Stimulated activated CD4-positive, alpha-beta T cell treated with anti-CD3 and anti-CD28 coated beads, Interleukin-12 subunit alpha, Interleukin-12 subunit beta, amount 100 ng/mL, for 48 hours (primary cell): ENCODE measurements around the gene SGCG.
"Not testable (repeated sequence)": the region's sequence is repeated elsewhere in the genome, so short reads cannot be mapped to it uniquely, and the experiment has no call there.

Experiments used
- DNase-seq, 3 donors: peaks; one replicate each; pipeline ENCODE4 v3.0.0-alpha.2; 2020; ENCODE audit warnings: low read depth in 2 of 3, low spot score in 1 of 3

SGCG gene, protein sequence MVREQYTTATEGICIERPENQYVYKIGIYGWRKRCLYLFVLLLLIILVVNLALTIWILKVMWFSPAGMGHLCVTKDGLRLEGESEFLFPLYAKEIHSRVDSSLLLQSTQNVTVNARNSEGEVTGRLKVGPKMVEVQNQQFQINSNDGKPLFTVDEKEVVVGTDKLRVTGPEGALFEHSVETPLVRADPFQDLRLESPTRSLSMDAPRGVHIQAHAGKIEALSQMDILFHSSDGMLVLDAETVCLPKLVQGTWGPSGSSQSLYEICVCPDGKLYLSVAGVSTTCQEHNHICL

DNA sequence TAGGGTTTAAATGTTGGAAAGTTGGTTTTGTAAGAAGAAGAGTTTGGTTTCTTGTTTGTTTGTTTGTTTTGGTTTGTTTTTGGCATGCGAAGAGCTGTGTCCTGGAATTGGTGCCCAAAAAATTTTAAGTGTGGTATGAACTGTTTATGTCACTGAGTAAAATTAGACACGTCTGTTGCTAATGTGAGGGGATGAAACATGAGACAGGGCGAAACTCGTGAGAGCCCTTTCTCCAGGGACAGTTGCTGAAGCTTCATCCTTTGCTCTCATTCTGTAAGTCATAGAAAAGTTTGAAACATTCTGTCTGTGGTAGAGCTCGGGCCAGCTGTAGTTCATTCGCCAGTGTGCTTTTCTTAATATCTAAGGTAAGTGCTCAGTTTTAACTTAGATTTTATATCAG lies at the start of gene SGCG:
Gene SGCG (plus strand): TSS at position 269 of the 400 bp plus-strand sequence. CDS start 22,716 bp downstream, outside the sequence.
- no peak for DNase-seq

GRCh38 chr13:23134542-23134941 lies 46.2 kb upstream of the SGCG start:
- no peak for DNase-seq

- no peak for DNase-seq
Observed at GRCh38 chr13:23140492-23140891, 40.3 kb upstream of the SGCG start.

GRCh38 chr13:23141964-23142363 lies 38.8 kb upstream of the SGCG start:
- no peak for DNase-seq

GRCh38 chr13:23142607-23143006 lies 38.2 kb upstream of the SGCG start:
- DNase-seq = not testable (repeated sequence)

DNA sequence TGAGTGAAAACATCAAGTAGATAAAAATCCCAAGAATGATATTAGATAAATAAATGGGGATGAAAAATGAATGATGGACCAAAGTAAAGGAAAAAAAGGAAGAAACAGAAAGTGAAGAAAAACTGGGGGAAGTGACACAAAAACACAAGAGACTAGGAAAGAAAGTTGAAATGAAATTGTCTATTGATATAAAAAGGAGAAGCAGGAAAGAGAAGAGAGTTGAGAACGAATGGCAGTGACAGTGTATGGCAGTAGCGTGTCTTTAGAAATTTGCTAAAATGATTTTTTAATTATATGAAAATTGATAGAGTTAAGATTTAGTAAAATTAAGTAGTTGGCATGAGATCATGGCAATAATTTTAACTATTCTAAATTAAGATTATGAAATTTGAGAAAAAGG lies 36.3 kb upstream of the SGCG start:
- no peak for DNase-seq

DNA sequence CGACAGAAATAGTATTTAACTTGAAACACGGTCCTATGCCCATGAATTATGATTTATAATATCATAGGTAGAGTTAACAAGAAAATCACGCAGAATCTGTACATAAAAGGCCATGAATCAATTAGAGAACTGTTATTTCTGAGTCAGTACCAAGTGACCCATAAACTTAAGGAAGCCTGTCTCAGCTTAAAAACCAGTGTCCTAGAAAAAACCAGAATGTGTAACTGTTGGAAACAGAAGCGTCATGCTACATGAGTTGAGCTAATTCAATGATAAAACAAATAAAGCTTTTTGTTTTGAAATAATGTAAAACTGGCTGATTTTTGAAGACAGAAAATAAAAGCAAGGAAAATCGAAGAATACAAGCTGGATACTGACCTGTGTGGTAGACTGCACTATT lies 34.8 kb upstream of the SGCG start:
- no peak for DNase-seq

GRCh38 chr13:23146811-23147625 lies 33.8 kb upstream of the SGCG start:
- no peak for DNase-seq

DNA sequence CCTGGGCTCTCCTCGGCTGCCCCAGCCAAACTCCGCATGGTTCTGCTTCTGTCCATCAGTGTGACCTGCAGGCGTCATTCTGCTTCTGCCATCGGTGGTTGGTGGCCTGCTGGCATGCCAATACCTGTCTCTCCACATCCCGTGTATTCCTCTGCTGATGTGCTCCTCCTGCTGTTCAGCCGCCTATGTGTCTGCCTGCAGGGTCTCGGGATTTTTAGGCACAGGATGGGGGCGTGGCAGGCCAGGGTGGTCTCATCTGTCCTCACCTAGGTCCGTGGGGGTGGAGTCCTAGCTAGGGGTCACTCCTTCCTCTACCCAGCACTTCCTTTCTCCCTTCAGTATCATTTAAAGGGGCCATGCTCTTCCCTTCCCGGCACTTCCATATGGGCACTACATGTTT lies 33.0 kb upstream of the SGCG start:
- no peak for DNase-seq

GRCh38 chr13:23157781-23158180 lies 23.0 kb upstream of the SGCG start:
- DNase-seq = no peak

GRCh38 chr13:23159205-23159759 lies 21.5 kb upstream of the SGCG start:
- peak; percentile 3 to 14 (median 8) for DNase-seq

DNA sequence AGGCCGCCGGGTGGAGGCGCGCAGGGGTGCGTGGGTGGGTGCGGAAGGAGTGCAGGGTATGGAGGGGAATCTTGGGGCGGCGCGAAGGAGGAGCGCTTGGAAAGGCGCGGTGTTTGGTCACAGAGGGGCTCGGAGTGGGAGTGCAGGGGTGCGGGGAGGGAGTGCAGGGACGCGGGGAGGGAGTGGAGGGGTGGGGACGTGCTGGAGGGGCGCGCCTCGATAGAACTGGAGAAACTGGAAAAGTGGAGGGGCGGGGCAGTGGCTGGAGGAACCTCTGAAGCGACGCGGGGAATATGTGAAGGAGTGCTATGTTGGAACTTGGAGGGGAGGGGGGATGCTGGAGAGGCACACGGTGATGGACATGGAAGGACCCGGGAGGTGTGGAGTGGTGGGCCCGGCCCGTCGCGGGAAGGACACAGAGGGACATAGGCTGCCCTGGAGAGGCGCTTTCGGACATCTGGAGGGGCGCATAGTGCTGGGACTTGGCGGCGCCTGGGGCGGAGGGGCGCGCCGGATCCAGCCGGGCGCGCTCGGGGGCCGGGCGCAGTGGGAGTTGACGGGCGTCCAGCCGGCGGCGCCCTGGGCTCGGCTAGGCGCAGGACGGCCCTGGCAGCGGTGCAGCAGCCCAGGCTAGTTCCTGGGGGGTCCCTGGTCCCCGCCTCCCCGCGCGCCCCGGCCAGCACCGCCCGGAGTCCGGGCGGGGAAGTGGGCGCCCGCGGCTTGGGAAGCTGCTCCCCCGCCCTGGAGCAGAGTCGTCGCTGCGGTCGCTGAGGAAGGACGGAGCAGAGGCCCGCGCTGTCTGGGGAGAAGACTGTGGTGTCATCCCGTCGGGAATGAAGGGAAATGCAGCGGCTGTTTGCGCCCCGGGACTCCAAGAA lies 20.8 kb upstream of the SGCG start:
- DNase-seq = no peak

DNA sequence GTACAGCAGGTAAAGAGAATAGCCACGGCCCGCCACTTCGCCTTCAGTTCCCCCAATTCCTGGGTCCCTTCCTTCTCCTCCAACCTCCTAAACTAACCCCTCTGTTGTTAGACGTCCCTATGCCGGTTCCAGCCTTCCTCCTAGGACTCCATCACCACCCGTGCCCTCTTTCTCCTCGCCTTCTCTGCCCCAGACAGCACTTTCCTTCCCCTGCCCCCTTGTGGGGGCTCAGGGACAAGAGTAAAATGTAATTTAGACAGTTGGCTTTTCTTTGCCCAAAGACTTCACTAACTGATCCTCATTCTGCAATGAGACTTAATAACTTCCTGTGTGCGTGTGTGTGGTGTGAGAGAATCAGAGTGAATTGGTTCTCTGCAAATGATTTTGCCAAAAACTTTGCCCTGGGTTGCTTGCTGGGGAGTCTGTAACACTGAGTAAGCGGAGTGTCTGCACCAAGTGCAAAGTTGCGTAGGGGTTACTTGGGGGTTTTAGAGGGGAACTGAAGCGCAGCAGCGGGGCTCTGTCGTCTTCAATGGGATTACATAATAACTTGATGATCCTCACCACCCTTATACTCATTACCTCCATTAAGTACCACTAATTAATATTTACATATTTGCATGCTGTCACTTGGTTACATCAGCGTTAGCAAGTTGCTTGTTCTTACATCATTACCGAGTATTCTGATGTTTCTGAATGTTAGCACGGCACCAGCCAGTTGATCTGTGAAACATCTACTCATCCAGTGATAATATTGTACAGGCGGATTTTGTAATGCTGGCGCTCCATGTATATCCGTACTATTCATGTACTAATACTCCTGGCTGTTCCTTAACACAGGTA lies 19.9 kb upstream of the SGCG start:
- DNase-seq = no peak

- no peak for DNase-seq
Observed at GRCh38 chr13:23161481-23161825, 19.3 kb upstream of the SGCG start.

DNA sequence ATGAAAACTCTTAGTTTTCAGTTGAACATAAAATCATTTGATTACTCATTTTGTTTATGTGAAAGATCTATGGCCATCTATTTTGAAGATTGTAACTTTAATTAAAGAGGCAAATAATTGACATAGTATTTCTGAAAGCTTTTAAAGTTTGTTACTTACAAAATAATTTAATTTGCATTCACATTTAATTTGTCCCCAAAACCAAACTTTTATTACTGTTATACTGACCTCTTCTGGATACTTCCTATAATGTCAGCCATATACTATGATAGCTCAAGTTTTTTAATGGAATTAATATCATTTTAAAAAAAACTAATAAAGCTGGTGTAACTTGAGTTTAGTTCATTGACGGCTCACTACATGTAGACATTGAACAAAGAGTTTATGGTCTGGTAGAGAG lies 4.9 kb upstream of the SGCG start:
- no peak for DNase-seq

DNA sequence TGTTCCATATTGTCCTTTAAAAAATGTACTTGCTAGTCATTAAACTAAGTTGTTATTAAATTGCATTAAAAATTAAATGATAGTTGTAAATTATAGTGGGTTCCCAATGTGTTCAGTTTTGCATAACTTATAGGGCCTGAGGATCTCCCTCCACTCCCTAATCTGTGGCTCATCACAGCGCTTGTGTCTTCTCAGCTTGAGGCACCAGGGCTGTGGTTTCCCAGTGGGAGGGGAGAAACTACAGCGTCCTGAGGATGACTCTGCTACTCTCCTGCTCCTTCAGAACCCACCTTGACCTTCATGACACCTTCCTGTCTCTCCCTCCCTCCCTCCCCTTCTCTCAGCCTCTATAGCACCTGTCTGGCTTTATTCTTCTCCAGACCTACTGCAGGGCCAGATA lies 1.4 kb downstream of the SGCG start:
- DNase-seq = no peak

- DNase-seq = no peak
Observed at GRCh38 chr13:23183292-23183691, 2.5 kb downstream of the SGCG start.

- no peak for DNase-seq
Observed at GRCh38 chr13:23185542-23185941, 4.8 kb downstream of the SGCG start.

DNA sequence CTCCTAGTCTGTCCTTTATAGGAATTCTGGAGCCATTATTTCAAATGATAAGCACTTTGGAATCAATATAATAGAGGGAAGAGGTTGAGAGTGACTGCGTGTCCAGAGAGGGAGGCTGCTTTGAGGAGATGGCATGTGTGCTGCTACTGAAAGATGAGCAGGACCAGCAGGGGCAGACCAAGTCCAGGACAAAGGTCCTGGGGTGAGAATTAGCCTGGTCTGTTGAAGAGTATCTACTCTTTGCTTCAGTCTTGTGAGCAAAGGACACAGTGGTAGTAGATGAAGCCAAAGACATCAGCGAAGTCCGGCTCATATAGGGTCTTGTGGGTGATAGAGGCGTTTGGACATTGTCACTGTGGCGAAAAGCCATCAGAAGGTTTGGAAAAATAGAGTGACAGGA lies 21.1 kb downstream of the SGCG start:
- no peak for DNase-seq

- DNase-seq = no peak
Observed at GRCh38 chr13:23202383-23202782, 21.6 kb downstream of the SGCG start.

GRCh38 chr13:23203516-23203915 lies 22.7 kb downstream of the SGCG start:
- no peak for DNase-seq
